HepG2 (cell line): Measurements from ENCODE around the gene LRRC8E. TPM values are rescaled to one million over a fixed set of nuclear protein-coding genes. Genes with fewer than 3 reads are reported as not detected.

Experiments
- AGO2 ChIP-seq: fragments of 200-400 bp; formaldehyde crosslinking; optimal IDR thresholded peaks from 2 replicates; pipeline ENCODE3; 2017; ENCODE audit warnings: mild to moderate bottlenecking, low read depth, low read length, moderate library complexity
- CREM ChIP-seq, 2 experiments: sonication (generic) in 1 of 2; formaldehyde crosslinking in 1 of 2; IDR thresholded peaks; 2 replicates each; pipeline versions ENCODE4 v1.4.0 to v1.6.1; 2016 to 2020; ENCODE audit warnings: antibody characterized with exemption in 1 of 2, mild to moderate bottlenecking in 1 of 2, missing genetic modification reagents in 1 of 2
- DMAP1 ChIP-seq: IDR thresholded peaks from 2 replicates; pipeline ENCODE4 v1.6.1; 2016
- DPF2 ChIP-seq: sonication (generic); formaldehyde crosslinking; IDR thresholded peaks from 2 replicates; pipeline ENCODE4 v1.4.0; 2020; ENCODE audit warnings: mild to moderate bottlenecking, low read depth, missing genetic modification reagents, borderline replicate concordance
- GATAD2A ChIP-seq: IDR thresholded peaks from 2 replicates; pipeline ENCODE4 v1.6.1; 2016
- GPBP1L1 ChIP-seq: sonication (generic); formaldehyde crosslinking; IDR thresholded peaks from 2 replicates; pipeline ENCODE4 v1.5.0; 2020; ENCODE audit warnings: mild to moderate bottlenecking, missing genetic modification reagents
- LRRFIP1 ChIP-seq: sonication (generic); formaldehyde crosslinking; conservative IDR thresholded peaks from 2 replicates; pipeline ENCODE4 v1.4.0; 2020; ENCODE audit warnings: missing genetic modification reagents
- MNT ChIP-seq: fragments of 450-650 bp; IDR thresholded peaks from 2 replicates; pipeline ENCODE4 v1.6.1; 2016
- POLR2A ChIP-seq, 2 experiments: IDR thresholded peaks; 2 replicates each; pipeline ENCODE4 v1.6.1; 2011; ENCODE audit warnings: low read depth in 2 of 2, low read length in 2 of 2, mild to moderate bottlenecking in 1 of 2, moderate library complexity in 1 of 2; ENCODE audit not compliant: insufficient read depth in 1 of 2
- THAP8 ChIP-seq: sonication (generic); formaldehyde crosslinking; IDR thresholded peaks from 2 replicates; pipeline ENCODE4 v1.5.1; 2020; ENCODE audit warnings: missing genetic modification reagents, mild to moderate bottlenecking, borderline replicate concordance
- ZBTB8A ChIP-seq: sonication (generic); formaldehyde crosslinking; IDR thresholded peaks from 2 replicates; pipeline ENCODE4 v1.4.0; 2020; ENCODE audit warnings: mild to moderate bottlenecking, low read depth, missing genetic modification reagents, borderline replicate concordance
- ZFP62 ChIP-seq: sonication (generic); formaldehyde crosslinking; IDR thresholded peaks from 2 replicates; pipeline ENCODE4 v1.4.0; 2020; ENCODE audit warnings: missing genetic modification reagents
- ZIK1 ChIP-seq: sonication (generic); formaldehyde crosslinking; IDR thresholded peaks from 2 replicates; pipeline ENCODE4 v1.5.0; 2020; ENCODE audit warnings: mild to moderate bottlenecking, low read depth, missing genetic modification reagents, borderline replicate concordance
- ZNF10 ChIP-seq: sonication (generic); formaldehyde crosslinking; IDR thresholded peaks from 2 replicates; pipeline ENCODE4 v1.4.0; 2020; ENCODE audit warnings: mild to moderate bottlenecking, low read depth, missing genetic modification reagents, borderline replicate concordance
- ZNF441 ChIP-seq: sonication (generic); formaldehyde crosslinking; IDR thresholded peaks from 2 replicates; pipeline ENCODE4 v1.7.0; 2021; ENCODE audit warnings: missing genetic modification reagents, borderline replicate concordance
- ZNF513 ChIP-seq: sonication (generic); formaldehyde crosslinking; conservative IDR thresholded peaks from 2 replicates; pipeline ENCODE4 v1.5.0; 2020; ENCODE audit warnings: missing genetic modification reagents
- ZNF746 ChIP-seq: sonication (generic); formaldehyde crosslinking; IDR thresholded peaks from 2 replicates; pipeline ENCODE4 v1.8.0; 2022; ENCODE audit warnings: mild to moderate bottlenecking, missing genetic modification reagents
- polyA plus RNA-seq, 8 experiments: library from polyadenylated mRNA; depleted of rRNA in 3 of 8; stranded (reverse) in 7 of 8; unstranded in 1 of 8; fragments of >200 nt; fragmentation: Illumina TruSeq in 4 of 8; extraction: Trizol in 4 of 8; gene quantifications; 2 replicates each; pipeline versions ENCODE4 v1.2.1 to v1.2.3, GENCODE V29; 2011 to 2016; ENCODE audit warnings: low read depth in 4 of 8, missing spikeins in 1 of 8, mixed read lengths in 1 of 8; ENCODE audit not compliant: insufficient read depth in 1 of 8
- total RNA-seq, 5 experiments: library from RNA; depleted of rRNA; stranded (reverse); fragments of >200 nt; fragmentation: Illumina TruSeq; extraction: Trizol; gene quantifications; 2 replicates each; pipeline ENCODE4 v1.2.3, GENCODE V29; 2016; ENCODE audit warnings: low read depth in 1 of 5
- TF ChIP-seq, protein P1 (sequence below): IDR thresholded peaks from 2 replicates; pipeline ENCODE4 v1.6.1; 2018; ENCODE audit warnings: missing genetic modification reagents

The LRRC8E gene
- total and polyA plus RNA-seq, 2 of the 13 experiments (the other 11 are each of a cell fraction or from before 2014, with no cell fraction given): 8.0 to 10.3 TPM

DNA sequence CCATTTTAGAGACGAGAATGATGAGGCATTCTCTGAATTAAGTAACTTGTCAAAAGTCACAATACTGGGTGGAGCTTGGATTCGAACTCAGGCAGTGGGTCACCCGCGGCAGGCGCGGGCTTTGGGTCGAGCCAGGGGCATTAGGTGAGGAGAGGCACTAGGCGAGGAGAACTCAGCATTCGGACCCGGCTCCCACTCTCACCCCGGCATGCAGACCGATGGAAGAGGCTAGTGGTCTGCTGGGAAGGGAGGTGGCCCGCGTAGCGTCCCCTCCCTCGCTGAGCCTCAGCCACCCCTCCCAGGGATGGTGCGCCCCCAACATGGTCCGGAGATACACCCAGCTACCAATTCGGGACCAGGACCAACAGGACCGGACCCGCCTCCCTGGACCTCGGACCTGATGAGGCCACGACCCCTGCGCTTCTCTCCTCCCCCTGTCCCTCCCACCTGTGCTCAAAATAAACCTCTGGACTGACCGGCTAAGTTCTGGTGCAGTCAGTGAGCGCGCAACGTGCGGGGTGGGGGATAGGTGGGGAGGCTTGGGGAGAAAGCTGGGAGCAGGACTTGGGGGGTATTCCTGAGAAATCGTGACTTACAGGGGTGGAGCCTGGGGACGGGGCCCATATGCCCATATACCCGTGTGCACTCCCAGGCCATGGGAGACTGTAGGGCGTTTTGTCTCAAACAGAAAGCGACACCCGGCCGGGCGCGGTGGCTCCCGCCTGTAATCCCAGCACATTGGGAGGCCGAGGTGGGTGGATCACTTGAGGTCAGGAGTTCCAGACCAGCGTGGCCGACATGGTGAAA is 30.5 kb downstream of the LRRC8E start (continued):
- TF ChIP-seq ZNF10 (CRISPR knock-in tag) (no peak), DMAP1 (peak; percentile 32; the same call in 1 of the 2 replicates), GPBP1L1 (CRISPR knock-in tag) (no peak), ZBTB8A (CRISPR knock-in tag) (no peak), AGO2 (no peak), THAP8 (CRISPR knock-in tag) (0 out of 2 replicates have a peak, but pooled peaks have one; percentile 26), GATAD2A (CRISPR knock-in tag) (no peak; the same call in 1 of the 2 replicates), ZIK1 (CRISPR knock-in tag) (no peak), ZFP62 (CRISPR knock-in tag) (no peak), CREM (IDR thresholded peaks at IDR 0.05) (no peak; the same call in 1 of the 2 replicates), CREM (CRISPR knock-in tag; IDR thresholded peaks at IDR 0.05) (no peak), DPF2 (CRISPR knock-in tag) (no peak), ZNF441 (peak; percentile 46; the same call in 1 of the 2 replicates), MNT (no peak), ZNF746 (CRISPR knock-in tag) (no peak), ZNF513 (CRISPR knock-in tag) (no peak), LRRFIP1 (CRISPR knock-in tag) (no peak), POLR2A (IDR thresholded peaks at IDR 0.05; ENCODE audit: insufficient read depth in 1 of 2, low read depth in 2 of 2, low read length in 2 of 2) (peak in 1 of 2 experiments; percentile 73; a peak in 2 of 4 replicates)
- TF ChIP-seq, protein P1, sequence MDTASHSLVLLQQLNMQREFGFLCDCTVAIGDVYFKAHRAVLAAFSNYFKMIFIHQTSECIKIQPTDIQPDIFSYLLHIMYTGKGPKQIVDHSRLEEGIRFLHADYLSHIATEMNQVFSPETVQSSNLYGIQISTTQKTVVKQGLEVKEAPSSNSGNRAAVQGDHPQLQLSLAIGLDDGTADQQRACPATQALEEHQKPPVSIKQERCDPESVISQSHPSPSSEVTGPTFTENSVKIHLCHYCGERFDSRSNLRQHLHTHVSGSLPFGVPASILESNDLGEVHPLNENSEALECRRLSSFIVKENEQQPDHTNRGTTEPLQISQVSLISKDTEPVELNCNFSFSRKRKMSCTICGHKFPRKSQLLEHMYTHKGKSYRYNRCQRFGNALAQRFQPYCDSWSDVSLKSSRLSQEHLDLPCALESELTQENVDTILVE (CRISPR knock-in tag): 0 out of 2 replicates have a peak, but pooled peaks have one; percentile 10
